ENCODE measurements around the gene KCNE3. TPM values are rescaled to one million over a fixed set of nuclear protein-coding genes. Genes with fewer than 3 reads are reported as not detected.
A peak's percentile ranks its signal among the peaks of the same experiment; 100 is the strongest.

The KCNE3 gene
- total RNA-seq, 1 experiment from 2014 or later = 0.52 TPM

GRCh38 chr11:74493791-74494630, 26.7 kb upstream of the KCNE3 start:
- peak overlapping the region; percentile 70 for H3K4me3 ChIP-seq
- peak overlapping the region; percentile 82 for H3K27ac ChIP-seq
- intact Hi-C loops (cut with micrococcal nuclease; ENCODE audit: unreplicated experiment) = loop anchor here (2.0 kb wide), 1 partner anchor 77 kb away; no protein-coding TSS in a partner anchor
- ChIA-PET POLR2A (ENCODE audit: unreplicated experiment) (interaction anchor here (0.5 to 2.0 kb wide), 18 partner anchors 13 to 1537 kb away, joined by 3 to 17 read pairs (median 6); partner anchors contain the start of gene PGM2L1), CTCF (interaction anchor here (0.8 to 2.2 kb wide), 4 partner anchors 9 to 76 kb away, joined by 3 to 9 read pairs (median 4); no protein-coding TSS in a partner anchor)
- H3K36me3 ChIP-seq (ENCODE audit: low read depth) = peaks cover 4% of the 10 kb centered on the region; the same call in 1 of the 2 replicates
- H3K4me2 ChIP-seq = peak overlapping the region; percentile 94
- H3K9me3 ChIP-seq (ENCODE audit: insufficient read depth, low read depth) = peaks cover 14% of the 10 kb centered on the region
- no peaks in the 10 kb centered on the region for H3K9me2 ChIP-seq (ENCODE audit: insufficient read depth)
- no peak for TF ChIP-seq CTCF (conservative IDR thresholded peaks at IDR 0.05)
- H3K79me2 ChIP-seq (ENCODE audit: low read depth) = no peaks in the 10 kb centered on the region
- H3K4me1 ChIP-seq (replicated peaks; ENCODE audit: insufficient read depth) = peaks cover 23% of the 10 kb centered on the region
- no peaks in the 10 kb centered on the region for H3K27me3 ChIP-seq (ENCODE audit: insufficient read depth, low read depth)
- H2AFZ ChIP-seq = peak overlapping the region; percentile 85
- H3F3A ChIP-seq (ENCODE audit: insufficient read depth, low read depth) = peaks cover 27% of the 10 kb centered on the region
- peak; percentile 71 to 92 for DNase-seq
- BruUV-seq (replicated peaks) = TSS peak; percentile 85
- H4K20me1 ChIP-seq (ENCODE audit: insufficient read depth) = no peaks in the 10 kb centered on the region

- peak within 1 kb of the TSS; percentile 82 for H3K27ac ChIP-seq
- H3K4me1 ChIP-seq (replicated peaks; ENCODE audit: insufficient read depth) = peaks cover 23% of the 10 kb centered on the region
- H3K4me3 ChIP-seq = peak within 1 kb of the TSS; percentile 70
- peaks cover 27% of the 10 kb centered on the region for H3F3A ChIP-seq (ENCODE audit: insufficient read depth, low read depth)
- no peaks in the 10 kb centered on the region for H4K20me1 ChIP-seq (ENCODE audit: insufficient read depth)
- H2AFZ ChIP-seq = peak within 1 kb of the TSS; percentile 85
- peak within 1 kb of the TSS; percentile 94 for H3K4me2 ChIP-seq
- H3K9me3 ChIP-seq (ENCODE audit: insufficient read depth, low read depth) = peaks cover 14% of the 10 kb centered on the region
- ChIA-PET CTCF (interaction anchor here (0.5 to 2.2 kb wide), 5 partner anchors 10 to 1033 kb away, joined by 3 to 9 read pairs (median 4); no protein-coding TSS in a partner anchor), POLR2A (ENCODE audit: unreplicated experiment) (interaction anchor here (0.5 to 2.0 kb wide), 24 partner anchors 12 to 1186 kb away, joined by 3 to 17 read pairs (median 4); partner anchors contain the start of genes PGM2L1 and POLD3)
- no peak for TF ChIP-seq CTCF (conservative IDR thresholded peaks at IDR 0.05)
- no peak for TF ChIP-seq EZH2 (IDR thresholded peaks at IDR 0.05; ENCODE audit: low read depth)
- no peaks in the 10 kb centered on the region for H3K27me3 ChIP-seq (ENCODE audit: insufficient read depth, low read depth)
- peaks cover 4% of the 10 kb centered on the region; the same call in 1 of the 2 replicates for H3K36me3 ChIP-seq (ENCODE audit: low read depth)
- no peaks in the 10 kb centered on the region for H3K9me2 ChIP-seq (ENCODE audit: insufficient read depth)
- DNase-seq = peak; percentile 96 to 99
- intact Hi-C loops (cut with micrococcal nuclease; ENCODE audit: unreplicated experiment) = loop anchor here (2.0 kb wide), 1 partner anchor 78 kb away; no protein-coding TSS in a partner anchor
- no peaks in the 10 kb centered on the region for H3K79me2 ChIP-seq (ENCODE audit: low read depth)
- BruUV-seq (replicated peaks) = no TSS peak
These were observed 25.8 kb upstream of the KCNE3 start, which contains the start of gene LIPT2 for GRCh38 chr11:74492974-74493790. Gene LIPT2, minus strand, starts transcription at chr11:74493724. Its CDS starts 21 bp downstream, at chr11:74493703.

- Histone ChIP-seq H3K79me2 (ENCODE audit: low read depth) (no peaks in the 10 kb centered on the region), H3K4me3 (peak overlapping the region; percentile 70), H3F3A (ENCODE audit: insufficient read depth, low read depth) (peaks cover 27% of the 10 kb centered on the region), H4K20me1 (ENCODE audit: insufficient read depth) (no peaks in the 10 kb centered on the region), H3K27ac (peak overlapping the region; percentile 82), H3K27me3 (ENCODE audit: insufficient read depth, low read depth) (no peaks in the 10 kb centered on the region), H3K4me1 (replicated peaks; ENCODE audit: insufficient read depth) (peaks cover 23% of the 10 kb centered on the region), H3K4me2 (peak overlapping the region; percentile 94), H3K36me3 (ENCODE audit: low read depth) (peaks cover 4% of the 10 kb centered on the region; the same call in 1 of the 2 replicates), H3K9me2 (ENCODE audit: insufficient read depth) (no peaks in the 10 kb centered on the region), H3K9me3 (ENCODE audit: insufficient read depth, low read depth) (peaks cover 11% of the 10 kb centered on the region), H2AFZ (peak overlapping the region; percentile 71; the same call in 1 of the 2 replicates)
- TF ChIP-seq CTCF (conservative IDR thresholded peaks at IDR 0.05) (no peak), EZH2 (IDR thresholded peaks at IDR 0.05; ENCODE audit: low read depth) (no peak)
- ChIA-PET CTCF (no interaction called here), POLR2A (ENCODE audit: unreplicated experiment) (interaction anchor here (0.7 kb wide), 1 partner anchor 89 kb away, joined by 15 read pairs; no protein-coding TSS in a partner anchor)
- intact Hi-C loops (cut with micrococcal nuclease; ENCODE audit: unreplicated experiment) = loop anchor here (2.0 kb wide), 1 partner anchor 79 kb away; no protein-coding TSS in a partner anchor
- BruUV-seq (replicated peaks) = TSS peak; percentile 59
- no peak for DNase-seq
These were observed 24.7 kb upstream of the KCNE3 start for GRCh38 chr11:74492084-74492483.
